ENCODE data around the gene LEMD1. TPM values are rescaled to one million over a fixed set of nuclear protein-coding genes. Genes with fewer than 3 reads are reported as not detected.

The LEMD1 gene
- total RNA-seq, 1 experiment from 2014 or later: not detected

- Histone ChIP-seq H3K27ac (ENCODE audit: low read length) (no peak overlapping the region), H3K9ac (ENCODE audit: low read length) (no peak overlapping the region), H4K20me1 (ENCODE audit: low read length) (no peaks in the 10 kb centered on the region), H3K27me3 (ENCODE audit: low read length) (no peaks in the 10 kb centered on the region), H3K4me2 (ENCODE audit: low read length) (no peak overlapping the region), H3F3A (ENCODE audit: low read length, unreplicated experiment) (no peaks in the 10 kb centered on the region), H3K4me1 (ENCODE audit: insufficient read depth, low read length) (peaks cover 50% of the 10 kb centered on the region), H2AFZ (ENCODE audit: low read length) (no peak overlapping the region), H3K36me3 (ENCODE audit: low read depth, low read length) (no peaks in the 10 kb centered on the region), H3K4me3 (ENCODE audit: low read length) (no peak overlapping the region), H3K79me2 (ENCODE audit: low read length) (peaks cover 27% of the 10 kb centered on the region), H3K9me3 (ENCODE audit: low read length) (no peaks in the 10 kb centered on the region), H3K9me2 (replicated peaks; ENCODE audit: low read length) (no peaks in the 10 kb centered on the region)
- TF ChIP-seq EZH2 (IDR thresholded peaks at IDR 0.05; ENCODE audit: low read length, unreplicated experiment) (no peak), EZH2phosphoT487 (IDR thresholded peaks at IDR 0.05; ENCODE audit: borderline replicate concordance, low read length) (no peak)
- TF ChIP-seq, protein P1, sequence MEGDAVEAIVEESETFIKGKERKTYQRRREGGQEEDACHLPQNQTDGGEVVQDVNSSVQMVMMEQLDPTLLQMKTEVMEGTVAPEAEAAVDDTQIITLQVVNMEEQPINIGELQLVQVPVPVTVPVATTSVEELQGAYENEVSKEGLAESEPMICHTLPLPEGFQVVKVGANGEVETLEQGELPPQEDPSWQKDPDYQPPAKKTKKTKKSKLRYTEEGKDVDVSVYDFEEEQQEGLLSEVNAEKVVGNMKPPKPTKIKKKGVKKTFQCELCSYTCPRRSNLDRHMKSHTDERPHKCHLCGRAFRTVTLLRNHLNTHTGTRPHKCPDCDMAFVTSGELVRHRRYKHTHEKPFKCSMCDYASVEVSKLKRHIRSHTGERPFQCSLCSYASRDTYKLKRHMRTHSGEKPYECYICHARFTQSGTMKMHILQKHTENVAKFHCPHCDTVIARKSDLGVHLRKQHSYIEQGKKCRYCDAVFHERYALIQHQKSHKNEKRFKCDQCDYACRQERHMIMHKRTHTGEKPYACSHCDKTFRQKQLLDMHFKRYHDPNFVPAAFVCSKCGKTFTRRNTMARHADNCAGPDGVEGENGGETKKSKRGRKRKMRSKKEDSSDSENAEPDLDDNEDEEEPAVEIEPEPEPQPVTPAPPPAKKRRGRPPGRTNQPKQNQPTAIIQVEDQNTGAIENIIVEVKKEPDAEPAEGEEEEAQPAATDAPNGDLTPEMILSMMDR (conservative IDR thresholded peaks at IDR 0.05; ENCODE audit: low read depth, low read length): no peak
- intact Hi-C loops (cut with micrococcal nuclease): no loop called here
- POLR2A ChIA-PET (ENCODE audit: unreplicated experiment): no interaction called here
- ATAC-seq (no peak), DNase-seq (no peak)
- CTCF ChIA-PET: no interaction called here
- BruUV-seq (replicated peaks): no TSS peak
Measured at GRCh38 chr1:205446828-205447227, 25.0 kb upstream of the LEMD1 start.

DNA sequence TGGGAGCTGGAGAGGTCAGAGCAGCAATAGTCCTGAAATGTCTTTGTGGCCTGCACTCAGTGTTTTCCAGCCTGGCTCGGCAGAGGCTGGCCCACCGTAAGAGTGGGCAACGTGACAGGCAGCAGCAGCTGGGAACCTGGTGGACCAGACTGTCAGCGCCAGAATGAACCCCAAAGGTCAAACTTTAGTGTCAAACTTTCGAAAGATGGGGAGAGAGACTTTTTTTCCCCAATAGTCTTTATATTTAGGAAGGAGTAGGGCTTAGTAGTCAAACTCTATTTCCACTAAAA lies 23.7 kb upstream of the LEMD1 start:
- Histone ChIP-seq H3K27ac (ENCODE audit: low read length) (no peak overlapping the region), H4K20me1 (ENCODE audit: low read length) (no peaks in the 10 kb centered on the region), H3K9me3 (ENCODE audit: low read length) (no peaks in the 10 kb centered on the region), H3K36me3 (ENCODE audit: low read depth, low read length) (no peaks in the 10 kb centered on the region), H3K4me1 (ENCODE audit: insufficient read depth, low read length) (peaks cover 53% of the 10 kb centered on the region), H2AFZ (ENCODE audit: low read length) (no peak overlapping the region), H3K9ac (ENCODE audit: low read length) (no peak overlapping the region), H3K4me3 (ENCODE audit: low read length) (no peak overlapping the region), H3K27me3 (ENCODE audit: low read length) (no peaks in the 10 kb centered on the region), H3K4me2 (ENCODE audit: low read length) (no peak overlapping the region), H3F3A (ENCODE audit: low read length, unreplicated experiment) (no peaks in the 10 kb centered on the region), H3K79me2 (ENCODE audit: low read length) (peaks cover 27% of the 10 kb centered on the region), H3K9me2 (replicated peaks; ENCODE audit: low read length) (no peaks in the 10 kb centered on the region)
- DNase-seq: no peak
- ChIA-PET CTCF (no interaction called here), POLR2A (ENCODE audit: unreplicated experiment) (no interaction called here)
- no peak for ATAC-seq
- no peak for TF ChIP-seq EZH2phosphoT487 (IDR thresholded peaks at IDR 0.05; ENCODE audit: borderline replicate concordance, low read length)
- no peak for TF ChIP-seq EZH2 (IDR thresholded peaks at IDR 0.05; ENCODE audit: low read length, unreplicated experiment)
- TF ChIP-seq, protein P1 (conservative IDR thresholded peaks at IDR 0.05; ENCODE audit: low read depth, low read length): no peak
- intact Hi-C loops (cut with micrococcal nuclease): no loop called here
- BruUV-seq (replicated peaks): no TSS peak

DNA sequence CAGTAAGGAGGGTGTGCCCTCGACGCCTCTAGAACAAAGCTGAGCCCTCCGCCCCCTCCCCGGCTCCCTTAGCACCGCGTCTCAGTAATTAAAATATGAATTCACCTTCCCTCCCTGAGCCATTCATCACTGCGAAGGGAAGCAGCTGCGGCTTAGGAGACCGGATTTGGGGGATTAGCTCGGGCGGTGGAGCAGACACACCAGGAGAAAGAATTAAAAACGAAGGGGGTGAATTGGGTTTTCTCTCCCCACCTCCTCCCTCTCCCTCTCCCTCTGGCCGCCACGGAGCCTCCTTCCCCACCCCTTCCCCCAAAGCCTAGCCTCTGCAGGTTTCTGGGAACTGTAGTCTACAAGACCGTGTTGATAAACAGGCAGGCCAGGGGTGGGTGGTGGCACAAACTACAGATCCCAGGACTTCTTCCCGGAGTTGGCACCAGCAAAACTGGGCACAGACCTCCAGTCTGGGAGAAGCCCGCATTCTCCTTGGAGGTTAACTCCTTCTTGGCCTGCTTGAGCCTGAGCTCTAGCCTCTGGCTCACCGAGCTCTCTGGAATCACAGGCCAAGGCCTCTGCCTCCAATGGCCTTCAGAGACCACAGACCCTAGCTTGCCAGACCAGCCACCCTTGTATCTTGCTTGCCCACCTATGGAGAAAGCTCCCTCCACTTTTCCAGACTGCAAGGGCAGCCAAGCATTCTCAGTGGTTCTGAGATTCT lies 23.2 kb upstream of the LEMD1 start:
- POLR2A ChIA-PET (ENCODE audit: unreplicated experiment): no interaction called here
- CTCF ChIA-PET: no interaction called here
- no TSS peak for BruUV-seq (replicated peaks)

More for the DNA sequence above, 23.2 kb upstream of the LEMD1 start:
- Histone ChIP-seq H3K9ac (ENCODE audit: low read length) (no peak overlapping the region), H3F3A (ENCODE audit: low read length, unreplicated experiment) (no peaks in the 10 kb centered on the region), H4K20me1 (ENCODE audit: low read length) (no peaks in the 10 kb centered on the region), H3K4me2 (ENCODE audit: low read length) (no peak overlapping the region), H3K9me3 (ENCODE audit: low read length) (no peaks in the 10 kb centered on the region), H3K9me2 (replicated peaks; ENCODE audit: low read length) (no peaks in the 10 kb centered on the region), H3K27ac (ENCODE audit: low read length) (no peak overlapping the region), H3K36me3 (ENCODE audit: low read depth, low read length) (no peaks in the 10 kb centered on the region), H2AFZ (ENCODE audit: low read length) (no peak overlapping the region), H3K79me2 (ENCODE audit: low read length) (peaks cover 27% of the 10 kb centered on the region), H3K27me3 (ENCODE audit: low read length) (no peaks in the 10 kb centered on the region), H3K4me3 (ENCODE audit: low read length) (no peak overlapping the region), H3K4me1 (ENCODE audit: insufficient read depth, low read length) (peaks cover 53% of the 10 kb centered on the region)
- no peak for ATAC-seq
- intact Hi-C loops (cut with micrococcal nuclease): no loop called here
- TF ChIP-seq EZH2phosphoT487 (IDR thresholded peaks at IDR 0.05; ENCODE audit: borderline replicate concordance, low read length) (no peak), EZH2 (IDR thresholded peaks at IDR 0.05; ENCODE audit: low read length, unreplicated experiment) (no peak)
- TF ChIP-seq, protein P1 (conservative IDR thresholded peaks at IDR 0.05; ENCODE audit: low read depth, low read length): no peak
- no peak for DNase-seq

Measured in PC-3 (cell line).